GM12878 (cell line): ENCODE data around the gene CLDN15. TPM values are rescaled to one million over a fixed set of nuclear protein-coding genes. Genes with fewer than 3 reads are reported as not detected.

Experiments used
- ATAC-seq: fragments of 200-7000 bp; cut with Tn5 transposase; 3 replicates; pipeline ENCODE4 v1.9.1; 2020; ENCODE audit warnings: mild to moderate bottlenecking, moderate library complexity
- BruUV-seq: library from RNA; stranded (reverse); fragments of 400-500 nt; replicated peaks from 2 replicates; lab custom pipeline; 2021; lab: Mats Ljungman, UMichigan
- CTCF ChIA-PET: fragments of 300-600 bp; sonication (Branson Sonifier 250); formaldehyde crosslinking; extraction: SDS; loops from one replicate; lab custom pipeline; 2021; ENCODE audit warnings: inconsistent platforms; lab: Yijun Ruan, JAX
- POLR2A ChIA-PET: fragments of 350-600 bp; formaldehyde crosslinking; extraction: SDS; loops from one replicate; lab custom pipeline; 2021; ENCODE audit warnings: inconsistent platforms; lab: Charles Lee
- RAD21 ChIA-PET: fragments of 300-600 bp; sonication (Branson Sonifier 250); formaldehyde crosslinking; loops from one replicate; lab custom pipeline; 2023; ENCODE audit warnings: antibody characterized with exemption; ENCODE audit not compliant: unreplicated experiment; lab: Charles Lee
- SMC1A ChIA-PET: fragments of 300-600 bp; sonication (Branson Sonifier 250); formaldehyde crosslinking; loops from one replicate; lab custom pipeline; 2023; ENCODE audit not compliant: unreplicated experiment, uncharacterized antibody; lab: Charles Lee
- DNase-seq: peaks from one replicate; pipeline ENCODE4 v3.0.0-alpha.2; 2011; ENCODE audit warnings: low read depth, low spot score
- FAIRE-seq: peaks from 3 replicates; lab custom pipeline; 2011; peaks lifted over from hg19 to GRCh38; lab: Jason Lieb, UNC
- H2AFZ ChIP-seq: 2 replicates; pipeline ENCODE4 v1.6.0; 2011; ENCODE audit warnings: low read depth, low read length, control low read depth; ENCODE audit not compliant: control insufficient read depth
- H3K27ac ChIP-seq: 2 replicates; pipeline ENCODE4 v1.5.1; 2011; ENCODE audit warnings: control low read depth; ENCODE audit not compliant: control insufficient read depth, insufficient read depth
- H3K27me3 ChIP-seq, 2 experiments: replicated peaks in 1 of 2; 2 replicates each; pipeline versions ENCODE4 v1.6.0 to v1.6.1; 2011; ENCODE audit warnings: low read length in 1 of 2; ENCODE audit not compliant: control insufficient read depth in 2 of 2, insufficient read depth in 2 of 2
- H3K36me3 ChIP-seq, 2 experiments: 2 replicates each; pipeline ENCODE4 v1.5.1; 2011; ENCODE audit warnings: low read length in 1 of 2; ENCODE audit not compliant: control insufficient read depth in 2 of 2, insufficient read depth in 2 of 2
- H3K4me1 ChIP-seq: 2 replicates; pipeline ENCODE4 v1.6.1; 2011; ENCODE audit warnings: mild to moderate bottlenecking, low read length, moderate library complexity, mixed read lengths; ENCODE audit not compliant: control insufficient read depth, insufficient read depth
- H3K4me2 ChIP-seq: 2 replicates; pipeline ENCODE4 v1.6.0; 2011; ENCODE audit warnings: control low read depth; ENCODE audit not compliant: control insufficient read depth, insufficient read depth
- H3K4me3 ChIP-seq: fragments of 200-600 bp; sonication (generic); 2 replicates; pipeline ENCODE4 v1.5.1; 2016
- H3K79me2 ChIP-seq: 2 replicates; pipeline ENCODE4 v1.6.0; 2011; ENCODE audit warnings: low read length; ENCODE audit not compliant: control insufficient read depth, insufficient read depth
- H3K9ac ChIP-seq: 2 replicates; pipeline ENCODE4 v1.8.0; 2011; ENCODE audit warnings: low read length, control low read depth, mixed read lengths; ENCODE audit not compliant: control insufficient read depth, insufficient read depth
- H3K9me3 ChIP-seq: replicated peaks from 3 replicates; pipeline ENCODE4 v1.5.1; 2011; ENCODE audit warnings: mild to moderate bottlenecking, low read length; ENCODE audit not compliant: control insufficient read depth, insufficient read depth
- H4K20me1 ChIP-seq: 2 replicates; pipeline ENCODE4 v1.6.0; 2011; ENCODE audit not compliant: control insufficient read depth, insufficient read depth
- CBX5 ChIP-seq: sonication (generic); IDR thresholded peaks from 2 replicates; pipeline ENCODE4 v1.6.1; 2016; ENCODE audit warnings: low read depth, moderate library complexity, mild to moderate bottlenecking, inconsistent platforms
- CHD4 ChIP-seq: fragments of 200-600 bp; sonication (generic); IDR thresholded peaks from 2 replicates; pipeline ENCODE4 v1.6.1; 2016; ENCODE audit warnings: mild to moderate bottlenecking
- MLLT1 ChIP-seq: fragments of 450-650 bp; IDR thresholded peaks from 2 replicates; pipeline ENCODE4 v1.6.1; 2016; ENCODE audit warnings: mild to moderate bottlenecking
- NKRF ChIP-seq: fragments of 450-650 bp; conservative IDR thresholded peaks from 2 replicates; pipeline ENCODE4 v1.6.1; 2017; ENCODE audit warnings: mild to moderate bottlenecking, moderate library complexity
- NR2F1 ChIP-seq: fragments of 450-650 bp; conservative IDR thresholded peaks from 2 replicates; pipeline ENCODE4 v1.6.1; 2017; ENCODE audit warnings: mild to moderate bottlenecking
- NRF1 ChIP-seq: conservative IDR thresholded peaks from 2 replicates; pipeline ENCODE4 v1.6.1; 2011; ENCODE audit warnings: mild to moderate bottlenecking, low read depth, low read length, improper control_type of control experiment
- SMAD5 ChIP-seq: IDR thresholded peaks from 2 replicates; pipeline ENCODE4 v1.6.1; 2016; ENCODE audit warnings: antibody characterized with exemption, low read depth
- TARDBP ChIP-seq: IDR thresholded peaks from 2 replicates; pipeline ENCODE4 v1.6.1; 2016; ENCODE audit warnings: borderline replicate concordance
- USF2 ChIP-seq: IDR thresholded peaks from 2 replicates; pipeline ENCODE4 v1.6.1; 2011; ENCODE audit warnings: low read depth, low read length, improper control_type of control experiment, borderline replicate concordance
- ZNF384 ChIP-seq: IDR thresholded peaks from 2 replicates; pipeline ENCODE4 v1.6.1; 2012; ENCODE audit warnings: low read depth, mild to moderate bottlenecking, low read length, improper control_type of control experiment, borderline replicate concordance
- WGBS: methylation state at CpG from one replicate; pipeline ENCODE4 v1.1.6; 2016; ENCODE audit warnings: low lambda C conversion rate; ENCODE audit not compliant: insufficient replicate concordance, insufficient coverage; ENCODE audit errors: missing lambda C conversion rate; 5-methylcytosine and 5-hydroxymethylcytosine counted together
- in situ Hi-C: fragments of 300-500 bp; cut with MboI; formaldehyde crosslinking; loops from 9 replicates; pipeline ENCODE4 v1.14.3; 2018; ENCODE audit warnings: mixed read lengths
- intact Hi-C: fragments of 100-400 bp; cut with micrococcal nuclease; formaldehyde crosslinking; loops from one replicate; pipeline ENCODE4 v1.14.2; 2022; ENCODE audit not compliant: unreplicated experiment
- polyA plus RNA-seq, 11 experiments: library from polyadenylated mRNA; depleted of rRNA in 4 of 11; unstranded in 6 of 11; stranded (reverse) in 5 of 11; fragments of >200 nt; fragmentation: Nextera tagmentation in 4 of 11; fragmentation: Illumina TruSeq in 1 of 11; extraction: Ambion mirVana in 4 of 11; extraction: Trizol in 1 of 11; gene quantifications; 1 replicate in 1 of 11; 2 replicates in 10 of 11; pipeline versions ENCODE4 v1.2.1 to v1.2.3, GENCODE V29; 2011 to 2016; ENCODE audit warnings: inconsistent platforms in 2 of 11, missing spikeins in 2 of 11, low read depth in 1 of 11
- total RNA-seq, 4 experiments: library from RNA; depleted of rRNA in 3 of 4; stranded (reverse); fragments of >200 nt in 3 of 4; fragmentation: Illumina TruSeq in 1 of 4; extraction: Trizol in 1 of 4; gene quantifications; 2 replicates each; pipeline versions ENCODE4 v1.2.1 to v1.2.3, GENCODE V29; 2013 to 2021
- TF ChIP-seq, protein P1 (sequence below): fragments of 450-650 bp; formaldehyde crosslinking; IDR thresholded peaks from 2 replicates; pipeline ENCODE4 v1.5.0; 2022; ENCODE audit warnings: mild to moderate bottlenecking, missing genetic modification characterization
- TF ChIP-seq, protein P2 (sequence below): fragments of 150-350 bp; IDR thresholded peaks from 2 replicates; pipeline ENCODE4 v1.6.1; 2014; ENCODE audit warnings: mild to moderate bottlenecking, low read depth, low read length

Gene CLDN15
- total and polyA plus RNA-seq, 10 of the 15 experiments (the other 5 are each of a cell fraction or from before 2014, with no cell fraction given), result 0.47 to 15.0 (median 6.6) TPM

GRCh38 chr7:101211501-101211900 is 26.1 kb downstream of the CLDN15 start:
- H3K36me3 ChIP-seq, result peaks cover 0 to 3% of the 10 kb centered on the region in 2 experiments; a peak in 2 of 4 replicates
- peaks cover 5% of the 10 kb centered on the region for H3K4me1 ChIP-seq
- no peak for TF ChIP-seq USF2
- TF ChIP-seq, protein P1, sequence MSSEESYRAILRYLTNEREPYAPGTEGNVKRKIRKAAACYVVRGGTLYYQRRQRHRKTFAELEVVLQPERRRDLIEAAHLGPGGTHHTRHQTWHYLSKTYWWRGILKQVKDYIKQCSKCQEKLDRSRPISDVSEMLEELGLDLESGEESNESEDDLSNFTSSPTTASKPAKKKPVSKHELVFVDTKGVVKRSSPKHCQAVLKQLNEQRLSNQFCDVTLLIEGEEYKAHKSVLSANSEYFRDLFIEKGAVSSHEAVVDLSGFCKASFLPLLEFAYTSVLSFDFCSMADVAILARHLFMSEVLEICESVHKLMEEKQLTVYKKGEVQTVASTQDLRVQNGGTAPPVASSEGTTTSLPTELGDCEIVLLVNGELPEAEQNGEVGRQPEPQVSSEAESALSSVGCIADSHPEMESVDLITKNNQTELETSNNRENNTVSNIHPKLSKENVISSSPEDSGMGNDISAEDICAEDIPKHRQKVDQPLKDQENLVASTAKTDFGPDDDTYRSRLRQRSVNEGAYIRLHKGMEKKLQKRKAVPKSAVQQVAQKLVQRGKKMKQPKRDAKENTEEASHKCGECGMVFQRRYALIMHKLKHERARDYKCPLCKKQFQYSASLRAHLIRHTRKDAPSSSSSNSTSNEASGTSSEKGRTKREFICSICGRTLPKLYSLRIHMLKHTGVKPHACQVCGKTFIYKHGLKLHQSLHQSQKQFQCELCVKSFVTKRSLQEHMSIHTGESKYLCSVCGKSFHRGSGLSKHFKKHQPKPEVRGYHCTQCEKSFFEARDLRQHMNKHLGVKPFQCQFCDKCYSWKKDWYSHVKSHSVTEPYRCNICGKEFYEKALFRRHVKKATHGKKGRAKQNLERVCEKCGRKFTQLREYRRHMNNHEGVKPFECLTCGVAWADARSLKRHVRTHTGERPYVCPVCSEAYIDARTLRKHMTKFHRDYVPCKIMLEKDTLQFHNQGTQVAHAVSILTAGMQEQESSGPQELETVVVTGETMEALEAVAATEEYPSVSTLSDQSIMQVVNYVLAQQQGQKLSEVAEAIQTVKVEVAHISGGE (CRISPR knock-in tag), result no peak
- no peak for TF ChIP-seq CBX5
- no peak for TF ChIP-seq NKRF
- no peak for TF ChIP-seq NR2F1
- no peak for TF ChIP-seq SMAD5
- TF ChIP-seq CHD4, result no peak
- no peak for TF ChIP-seq TARDBP
- no peak for TF ChIP-seq ZNF384
- no peak for TF ChIP-seq MLLT1
- TF ChIP-seq NRF1, result no peak
- TF ChIP-seq, protein P2, sequence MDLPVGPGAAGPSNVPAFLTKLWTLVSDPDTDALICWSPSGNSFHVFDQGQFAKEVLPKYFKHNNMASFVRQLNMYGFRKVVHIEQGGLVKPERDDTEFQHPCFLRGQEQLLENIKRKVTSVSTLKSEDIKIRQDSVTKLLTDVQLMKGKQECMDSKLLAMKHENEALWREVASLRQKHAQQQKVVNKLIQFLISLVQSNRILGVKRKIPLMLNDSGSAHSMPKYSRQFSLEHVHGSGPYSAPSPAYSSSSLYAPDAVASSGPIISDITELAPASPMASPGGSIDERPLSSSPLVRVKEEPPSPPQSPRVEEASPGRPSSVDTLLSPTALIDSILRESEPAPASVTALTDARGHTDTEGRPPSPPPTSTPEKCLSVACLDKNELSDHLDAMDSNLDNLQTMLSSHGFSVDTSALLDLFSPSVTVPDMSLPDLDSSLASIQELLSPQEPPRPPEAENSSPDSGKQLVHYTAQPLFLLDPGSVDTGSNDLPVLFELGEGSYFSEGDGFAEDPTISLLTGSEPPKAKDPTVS, result no peak
- no peak for FAIRE-seq
- H3K79me2 ChIP-seq, result peaks cover 9% of the 10 kb centered on the region
- DNase-seq, result no peak
- no peak overlapping the region for H3K27ac ChIP-seq
- ChIA-PET SMC1A (interaction anchor here (0.6 kb wide), 1 partner anchor 77 kb away, joined by 3 read pairs; no protein-coding TSS in a partner anchor), POLR2A (no interaction called here), RAD21 (no interaction called here), CTCF (no interaction called here)
- H3K9me3 ChIP-seq, result no peaks in the 10 kb centered on the region
- H3K27me3 ChIP-seq, result no peaks in the 10 kb centered on the region
- no peak overlapping the region for H3K9ac ChIP-seq
- H3K4me2 ChIP-seq, result no peak overlapping the region
- no peak overlapping the region for H2AFZ ChIP-seq
- H3K4me3 ChIP-seq, result no peak overlapping the region
- no peak for ATAC-seq
- in situ Hi-C loops, result no loop called here
- BruUV-seq, result no TSS peak
- intact Hi-C loops, result no loop called here
- WGBS, result 98% methylated on average over 19 of the region's 24 CpGs
- H4K20me1 ChIP-seq, result no peaks in the 10 kb centered on the region
